Lower leg skin (tissue), 4 donors: Measurements from ENCODE around the gene TMEM222. TPM values are rescaled to one million over a fixed set of nuclear protein-coding genes. Genes with fewer than 3 reads are reported as not detected.
A peak's percentile ranks its signal among the peaks of the same experiment; 100 is the strongest.

Experiments used
- DNase-seq, 2 donors: peaks; one replicate each; pipeline ENCODE4 v3.0.0-alpha.2; 2019; ENCODE audit warnings: low spot score in 2 of 2
- H3K4me3 ChIP-seq: fragments of 200-600 bp; sonication (generic); 2 replicates; pipeline ENCODE4 v1.5.1; 2017; ENCODE audit warnings: mild to moderate bottlenecking, low read depth; ENCODE audit not compliant: poor library complexity, severe bottlenecking
- CTCF ChIP-seq, 3 donors: fragments of 450-650 bp; IDR thresholded peaks; one replicate each; pipeline ENCODE4 v1.5.1; 2016; ENCODE audit warnings: antibody characterized with exemption in 3 of 3, mild to moderate bottlenecking in 3 of 3, moderate library complexity in 2 of 3
- POLR2A ChIP-seq, 2 donors: fragments of 450-650 bp; IDR thresholded peaks; one replicate each; pipeline ENCODE4 v1.6.1; 2016 to 2017; ENCODE audit warnings: antibody characterized with exemption in 2 of 2, mild to moderate bottlenecking in 1 of 2, moderate library complexity in 1 of 2
- WGBS, 2 donors: methylation state at CpG; one replicate each; pipeline ENCODE4 v1.1.5; 2018; 5-methylcytosine and 5-hydroxymethylcytosine counted together
- intact Hi-C: fragments of 100-400 bp; cut with DNase I; formaldehyde crosslinking; loops from one replicate; pipeline ENCODE4 v1.15.0; 2023; ENCODE audit warnings: low total_unique reads
- total RNA-seq, 4 donors: library from RNA; depleted of rRNA; stranded (reverse); fragments of >200 nt; gene quantifications; one replicate each; pipeline ENCODE4 v1.1.0, GENCODE V29; 2016

The TMEM222 gene
- total RNA-seq, 4 donors from 2014 or later, result 24.3 to 35.2 (median 28.7) TPM

GRCh38 chr1:27345272-27345671, 23.3 kb downstream of the TMEM222 start:
- intact Hi-C loops, result no loop called here
- WGBS, 2 donors, result 82 to 92% methylated on average over 7 to 11 of the region's 12 CpGs
- TF ChIP-seq POLR2A (IDR thresholded peaks at IDR 0.05) (no peak), CTCF (IDR thresholded peaks at IDR 0.05) (no peak)
- no peak overlapping the region for H3K4me3 ChIP-seq
- DNase-seq, result no peak

- intact Hi-C loops, result no loop called here
- H3K4me3 ChIP-seq, result no peak overlapping the region
- 89 to 94% methylated on average over 8 of the region's 8 CpGs for WGBS, 2 donors
- no peak for TF ChIP-seq POLR2A (IDR thresholded peaks at IDR 0.05)
- no peak for TF ChIP-seq CTCF (IDR thresholded peaks at IDR 0.05)
- no peak for DNase-seq
Measured at GRCh38 chr1:27346357-27346756, 24.4 kb downstream of the TMEM222 start.

GRCh38 chr1:27346991-27347624, 25.1 kb downstream of the TMEM222 start:
- no peak for TF ChIP-seq POLR2A (IDR thresholded peaks at IDR 0.05)
- TF ChIP-seq CTCF (IDR thresholded peaks at IDR 0.05), result no peak
- intact Hi-C loops, result no loop called here
- no peak for DNase-seq
- WGBS, 2 donors, result 64 to 74% methylated on average over 12 to 14 of the region's 14 CpGs
- H3K4me3 ChIP-seq, result no peak overlapping the region

GRCh38 chr1:27348861-27349783, 27.2 kb downstream of the TMEM222 start:
- DNase-seq, result no peak
- no peak overlapping the region for H3K4me3 ChIP-seq
- 20 to 30% methylated on average over 39 to 48 of the region's 51 CpGs for WGBS, 2 donors
- TF ChIP-seq CTCF (IDR thresholded peaks at IDR 0.05) (no peak), POLR2A (IDR thresholded peaks at IDR 0.05) (no peak)
- intact Hi-C loops, result no loop called here

- WGBS, 2 donors, result 25 to 63% methylated on average over 30 to 84 of the region's 84 CpGs
- peak in 1 of 2 donors; percentile 92 for DNase-seq
- intact Hi-C loops, result no loop called here
- H3K4me3 ChIP-seq, result no peak overlapping the region
- TF ChIP-seq POLR2A (IDR thresholded peaks at IDR 0.05) (no peak), CTCF (IDR thresholded peaks at IDR 0.05) (no peak)
Measured at GRCh38 chr1:27349784-27350662, 28.1 kb downstream of the TMEM222 start.
